Mesenchymal stem cell (in vitro differentiated cells and primary cell): ENCODE results near the gene EXO1.
A peak's percentile ranks its signal among the peaks of the same experiment; 100 is the strongest.

ENCODE experiments used
- DNase-seq: peaks from one replicate; pipeline ENCODE4 v3.0.0-alpha.2; 2013
- H2AFZ ChIP-seq: one replicate; pipeline ENCODE4 v1.6.1; 2013; ENCODE audit warnings: low read depth, mild to moderate bottlenecking, control low read depth, inconsistent platforms, low read length, moderate library complexity
- H2AK5ac ChIP-seq: 2 replicates; pipeline ENCODE4 v1.6.1; 2013; ENCODE audit warnings: low read length, moderate library complexity, mild to moderate bottlenecking, inconsistent platforms; ENCODE audit not compliant: severe bottlenecking
- H2BK120ac ChIP-seq: one replicate; pipeline ENCODE4 v1.6.1; 2013; ENCODE audit warnings: low read depth, mild to moderate bottlenecking, inconsistent platforms, low read length, moderate library complexity
- H2BK12ac ChIP-seq, 2 experiments: one replicate each; pipeline ENCODE4 v1.6.1; 2013; ENCODE audit warnings: inconsistent platforms in 2 of 2, low read length in 2 of 2, mild to moderate bottlenecking in 2 of 2, moderate library complexity in 2 of 2, control low read depth in 1 of 2
- H2BK15ac ChIP-seq: one replicate; pipeline ENCODE4 v1.6.1; 2013; ENCODE audit warnings: mild to moderate bottlenecking, low read depth, inconsistent platforms; ENCODE audit not compliant: poor library complexity, severe bottlenecking
- H2BK5ac ChIP-seq: 2 replicates; pipeline ENCODE4 v1.6.1; 2013; ENCODE audit warnings: low read depth, mild to moderate bottlenecking, low read length, control low read depth, inconsistent platforms; ENCODE audit not compliant: poor library complexity, severe bottlenecking
- H3K14ac ChIP-seq, 2 experiments: one replicate each; pipeline ENCODE4 v1.6.1; 2013; ENCODE audit warnings: inconsistent platforms in 2 of 2, low read length in 2 of 2, control low read depth in 1 of 2, mild to moderate bottlenecking in 1 of 2, moderate library complexity in 1 of 2
- H3K18ac ChIP-seq, 2 experiments: one replicate each; pipeline ENCODE4 v1.6.1; 2013; ENCODE audit warnings: inconsistent platforms in 2 of 2, low read length in 2 of 2, control low read depth in 1 of 2, low read depth in 1 of 2, mild to moderate bottlenecking in 1 of 2
- H3K23ac ChIP-seq, 2 experiments: one replicate each; pipeline ENCODE4 v1.6.1; 2013; ENCODE audit warnings: inconsistent platforms in 2 of 2, low read length in 2 of 2, mild to moderate bottlenecking in 2 of 2, moderate library complexity in 2 of 2, control low read depth in 1 of 2
- H3K27ac ChIP-seq: 2 replicates; pipeline ENCODE4 v1.5.1; 2013; ENCODE audit warnings: mild to moderate bottlenecking, moderate library complexity, low read length, control low read depth, inconsistent platforms; ENCODE audit not compliant: poor library complexity, severe bottlenecking
- H3K27me3 ChIP-seq, 2 experiments: 2 replicates each; pipeline versions ENCODE4 v1.6.1 to v1.7.0; 2013; ENCODE audit warnings: low read length in 2 of 2, mild to moderate bottlenecking in 2 of 2, moderate library complexity in 2 of 2, control low read depth in 1 of 2, inconsistent platforms in 1 of 2; ENCODE audit not compliant: control insufficient read depth in 1 of 2, insufficient read depth in 1 of 2
- H3K36me3 ChIP-seq, 2 experiments: 2 replicates each; pipeline versions ENCODE4 v1.6.1 to v1.7.0; 2013; ENCODE audit warnings: low read length in 2 of 2, control low read depth in 1 of 2, inconsistent platforms in 1 of 2, low read depth in 1 of 2, mild to moderate bottlenecking in 1 of 2; ENCODE audit not compliant: insufficient read depth in 2 of 2, control insufficient read depth in 1 of 2
- H3K4ac ChIP-seq, 2 experiments: one replicate each; pipeline ENCODE4 v1.6.1; 2013; ENCODE audit warnings: inconsistent platforms in 2 of 2, low read length in 2 of 2, mild to moderate bottlenecking in 2 of 2, moderate library complexity in 2 of 2, control low read depth in 1 of 2, low read depth in 1 of 2
- H3K4me1 ChIP-seq: 2 replicates; pipeline ENCODE4 v1.6.1; 2013; ENCODE audit warnings: low read depth, low read length, control low read depth; ENCODE audit not compliant: control insufficient read depth, insufficient read depth
- H3K4me2 ChIP-seq: 2 replicates; pipeline ENCODE4 v1.6.1; 2013; ENCODE audit warnings: low read length, mild to moderate bottlenecking, inconsistent platforms; ENCODE audit not compliant: poor library complexity, severe bottlenecking
- H3K4me3 ChIP-seq, 2 experiments: 2 replicates each; pipeline versions ENCODE4 v1.5.1 to v1.7.0; 2013; ENCODE audit warnings: low read length in 2 of 2, mild to moderate bottlenecking in 2 of 2, control low read depth in 1 of 2, low read depth in 1 of 2; ENCODE audit not compliant: insufficient read depth in 1 of 2
- H3K79me1 ChIP-seq: replicated peaks from 2 replicates; pipeline ENCODE4 v1.6.1; 2013; ENCODE audit warnings: mild to moderate bottlenecking, control low read depth, low read length, inconsistent platforms; ENCODE audit not compliant: poor library complexity, severe bottlenecking
- H3K9ac ChIP-seq: 2 replicates; pipeline ENCODE4 v1.7.0; 2013; ENCODE audit warnings: mild to moderate bottlenecking, low read length, moderate library complexity
- H3K9me3 ChIP-seq: 2 replicates; pipeline ENCODE4 v1.7.0; 2013; ENCODE audit warnings: mild to moderate bottlenecking, low read length; ENCODE audit not compliant: control insufficient read depth
- H4K8ac ChIP-seq: one replicate; pipeline ENCODE4 v1.6.1; 2013; ENCODE audit warnings: inconsistent platforms, mild to moderate bottlenecking, low read length, moderate library complexity
- H4K91ac ChIP-seq: one replicate; pipeline ENCODE4 v1.6.1; 2013; ENCODE audit warnings: mild to moderate bottlenecking, low read length, inconsistent platforms
- WGBS: methylation state at CpG from one replicate; pipeline ENCODE4 v1.1.7; 2013; ENCODE audit warnings: mixed read lengths; 5-methylcytosine and 5-hydroxymethylcytosine counted together

EXO1 gene

DNA sequence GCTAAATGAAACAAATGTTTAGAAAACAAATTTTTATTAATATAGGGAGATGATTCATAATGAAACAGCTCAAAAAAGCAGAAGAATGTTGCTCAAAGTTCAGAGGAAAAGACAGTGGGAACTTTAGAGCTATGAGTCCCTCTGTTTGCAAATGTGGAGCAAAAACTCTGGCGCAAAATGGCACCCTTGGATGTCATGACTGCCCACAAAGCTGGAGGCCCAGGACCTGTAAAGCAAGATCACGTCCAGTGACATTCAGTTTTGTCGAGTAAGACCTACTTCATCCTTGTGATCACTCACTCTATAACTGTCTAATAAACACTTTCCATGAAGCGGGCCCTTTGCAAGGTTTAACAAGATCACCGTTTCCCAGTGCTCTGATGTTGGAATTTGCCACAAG is 9.1 kb upstream of the EXO1 start:
- H3K4me2 ChIP-seq: no peak overlapping the region
- no peak overlapping the region for H2BK5ac ChIP-seq
- H3K14ac ChIP-seq: no peak overlapping the region
- H3K4ac ChIP-seq: no peak overlapping the region
- H2AK5ac ChIP-seq: peak overlapping the region; percentile 25
- no peaks in the 10 kb centered on the region for H3K9me3 ChIP-seq
- no peaks in the 10 kb centered on the region for H3K79me1 ChIP-seq
- no peak for DNase-seq
- no peak overlapping the region for H3K23ac ChIP-seq
- no peak overlapping the region for H3K18ac ChIP-seq
- H2BK12ac ChIP-seq: no peak overlapping the region
- H2BK120ac ChIP-seq: no peak overlapping the region
- H3K36me3 ChIP-seq: no peaks in the 10 kb centered on the region
- no peak overlapping the region for H4K91ac ChIP-seq
- H2AFZ ChIP-seq: no peak overlapping the region
- no peak overlapping the region for H4K8ac ChIP-seq
- 96% methylated on average over 5 of the region's 5 CpGs for WGBS
- no peak overlapping the region for H3K9ac ChIP-seq
- no peaks in the 10 kb centered on the region for H3K4me1 ChIP-seq
- H2BK15ac ChIP-seq: no peak overlapping the region
- H3K27ac ChIP-seq: no peak overlapping the region
- no peaks in the 10 kb centered on the region for H3K27me3 ChIP-seq
- no peak overlapping the region for H3K4me3 ChIP-seq

- no peak for DNase-seq
- 96% methylated on average over 5 of the region's 6 CpGs for WGBS
- no peak overlapping the region for H3K4me2 ChIP-seq
Observed at GRCh38 chr1:241839369-241839979, 8.5 kb upstream of the EXO1 start.

GRCh38 chr1:241840164-241840563 is 7.8 kb upstream of the EXO1 start:
- 93% methylated on average over 6 of the region's 6 CpGs for WGBS
- no peak for DNase-seq
- no peaks in the 10 kb centered on the region for H3K79me1 ChIP-seq
- no peak overlapping the region for H2BK15ac ChIP-seq
- no peak overlapping the region for H3K23ac ChIP-seq
- H3K9ac ChIP-seq: no peak overlapping the region
- no peaks in the 10 kb centered on the region for H3K9me3 ChIP-seq
- no peak overlapping the region for H3K27ac ChIP-seq
- no peak overlapping the region for H2BK5ac ChIP-seq
- H4K91ac ChIP-seq: no peak overlapping the region
- H3K14ac ChIP-seq: no peak overlapping the region
- H3K36me3 ChIP-seq: no peaks in the 10 kb centered on the region
- H3K27me3 ChIP-seq: no peaks in the 10 kb centered on the region
- H2AK5ac ChIP-seq: no peak overlapping the region
- H3K4ac ChIP-seq: no peak overlapping the region
- H2BK120ac ChIP-seq: no peak overlapping the region
- no peak overlapping the region for H4K8ac ChIP-seq
- H2AFZ ChIP-seq: no peak overlapping the region
- H3K18ac ChIP-seq: no peak overlapping the region
- H3K4me1 ChIP-seq: no peaks in the 10 kb centered on the region
- H2BK12ac ChIP-seq: no peak overlapping the region
- H3K4me3 ChIP-seq: no peak overlapping the region
- H3K4me2 ChIP-seq: no peak overlapping the region

More at GRCh38 chr1:241839369-241839979, 8.5 kb upstream of the EXO1 start:
- Histone ChIP-seq H3K36me3 (no peaks in the 10 kb centered on the region), H3K4me1 (no peaks in the 10 kb centered on the region), H3K9ac (no peak overlapping the region), H3K4ac (no peak overlapping the region), H2BK5ac (no peak overlapping the region), H3K23ac (no peak overlapping the region), H3K27me3 (no peaks in the 10 kb centered on the region), H3K4me3 (no peak overlapping the region), H4K91ac (no peak overlapping the region), H3K18ac (no peak overlapping the region), H2BK15ac (no peak overlapping the region), H2AFZ (no peak overlapping the region), H3K27ac (no peak overlapping the region), H2BK120ac (no peak overlapping the region), H3K9me3 (no peaks in the 10 kb centered on the region), H2AK5ac (no peak overlapping the region), H3K14ac (no peak overlapping the region), H2BK12ac (no peak overlapping the region), H4K8ac (no peak overlapping the region), H3K79me1 (no peaks in the 10 kb centered on the region)

- Histone ChIP-seq H3K36me3 (no peaks in the 10 kb centered on the region), H3K4me1 (no peaks in the 10 kb centered on the region), H3K9me3 (no peaks in the 10 kb centered on the region), H3K4ac (no peak overlapping the region), H2BK15ac (no peak overlapping the region), H3K27ac (no peak overlapping the region), H2BK120ac (no peak overlapping the region), H3K4me2 (no peak overlapping the region), H3K14ac (no peak overlapping the region), H2AFZ (no peak overlapping the region), H3K79me1 (no peaks in the 10 kb centered on the region), H2AK5ac (no peak overlapping the region), H3K23ac (no peak overlapping the region), H3K27me3 (no peaks in the 10 kb centered on the region), H3K18ac (no peak overlapping the region), H4K8ac (no peak overlapping the region), H3K4me3 (no peak overlapping the region), H2BK5ac (no peak overlapping the region), H4K91ac (no peak overlapping the region), H2BK12ac (no peak overlapping the region), H3K9ac (no peak overlapping the region)
- WGBS: 85% methylated on average over 3 of the region's 3 CpGs
- DNase-seq: no peak
Observed at GRCh38 chr1:241841691-241842090, 6.3 kb upstream of the EXO1 start.
